ENCODE results near the gene GZF1.

The GZF1 gene

DNA sequence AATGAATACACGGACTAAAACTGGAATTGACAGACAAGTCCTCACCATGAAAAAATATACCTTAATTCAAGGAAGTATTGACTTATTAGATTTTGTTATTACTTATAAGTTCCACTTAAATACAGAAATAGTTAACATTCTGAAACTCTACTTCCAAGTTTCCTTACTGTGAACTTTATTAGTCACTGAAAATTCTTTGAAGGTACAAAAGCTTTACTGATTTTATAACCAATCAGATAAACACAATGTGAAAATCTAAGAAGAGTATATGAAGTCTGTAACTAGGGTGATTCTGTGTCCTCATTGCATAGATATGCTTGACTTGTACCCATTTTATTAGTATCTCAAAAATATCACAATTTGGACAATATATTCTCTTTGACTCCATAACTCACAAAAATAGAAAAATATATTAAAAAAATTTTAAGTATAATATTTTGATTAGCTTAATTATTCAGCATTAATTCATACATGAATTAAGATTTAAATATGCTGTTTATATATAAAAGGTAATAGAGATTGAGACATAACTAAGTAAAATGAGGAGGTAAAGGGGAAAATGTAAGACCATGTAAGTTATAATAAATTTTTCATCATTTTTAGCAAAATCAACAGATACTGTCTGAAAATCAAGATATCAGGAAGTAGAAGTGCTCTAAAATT is 52.7 kb downstream of the GZF1 start:
- no peak overlapping the region for H3K9ac ChIP-seq (ENCODE audit: low read depth, low read length)
- H3K9me3 ChIP-seq (ENCODE audit: insufficient read depth, low read depth, low read length): no peaks in the 10 kb centered on the region
- no peak overlapping the region for H3K4me3 ChIP-seq (ENCODE audit: low read length)
- H3K27ac ChIP-seq (ENCODE audit: low read length): no peak overlapping the region
- no peaks in the 10 kb centered on the region for H3K27me3 ChIP-seq (ENCODE audit: insufficient read depth, low read length)
- peaks cover 10% of the 10 kb centered on the region; the same call in 1 of the 2 replicates for H3K4me1 ChIP-seq (ENCODE audit: insufficient read depth, low read length)
- H3K36me3 ChIP-seq (ENCODE audit: insufficient read depth, low read depth, low read length): no peaks in the 10 kb centered on the region

- H3K36me3 ChIP-seq (ENCODE audit: insufficient read depth, low read depth, low read length): no peaks in the 10 kb centered on the region
- H3K9ac ChIP-seq (ENCODE audit: low read depth, low read length): no peak overlapping the region
- H3K27ac ChIP-seq (ENCODE audit: low read length): no peak overlapping the region
- H3K9me3 ChIP-seq (ENCODE audit: insufficient read depth, low read depth, low read length): no peaks in the 10 kb centered on the region
- H3K4me3 ChIP-seq (ENCODE audit: low read length): no peak overlapping the region
- no peaks in the 10 kb centered on the region for H3K27me3 ChIP-seq (ENCODE audit: insufficient read depth, low read length)
- peaks cover 10% of the 10 kb centered on the region; the same call in 1 of the 2 replicates for H3K4me1 ChIP-seq (ENCODE audit: insufficient read depth, low read length)
Observed at GRCh38 chr20:23415555-23415954, 53.6 kb downstream of the GZF1 start.

DNA sequence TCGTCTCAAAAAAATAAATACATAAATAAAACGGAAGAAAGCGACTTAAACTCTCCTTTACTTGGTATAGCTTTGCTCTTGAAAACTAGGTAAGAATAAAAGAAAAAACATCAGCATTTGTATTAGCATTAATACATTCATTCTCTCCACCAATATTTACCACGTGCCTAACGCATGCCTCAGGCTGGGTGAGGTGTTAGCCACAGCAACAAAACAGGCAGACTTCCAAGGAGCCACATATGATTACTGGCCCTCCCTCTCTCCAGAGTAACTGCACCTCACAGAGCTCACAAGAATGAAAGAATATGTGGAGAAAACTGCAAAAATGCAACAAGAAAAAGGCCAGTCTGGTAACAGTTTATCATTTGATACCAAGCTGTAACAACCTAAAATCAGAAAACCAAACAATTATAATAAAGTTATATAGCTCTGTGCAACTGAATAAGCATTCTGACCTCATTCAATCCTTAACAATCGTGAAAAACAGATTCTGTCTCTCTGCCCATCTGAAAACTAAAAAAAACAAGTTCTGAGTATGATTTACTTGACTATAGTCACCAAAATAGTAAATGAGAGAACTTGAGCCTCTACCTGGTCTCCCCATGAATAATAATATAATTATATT is 54.1 kb downstream of the GZF1 start:
- Histone ChIP-seq H3K27me3 (ENCODE audit: insufficient read depth, low read length) (no peaks in the 10 kb centered on the region), H3K36me3 (ENCODE audit: insufficient read depth, low read depth, low read length) (no peaks in the 10 kb centered on the region), H3K9ac (ENCODE audit: low read depth, low read length) (no peak overlapping the region), H3K27ac (ENCODE audit: low read length) (no peak overlapping the region), H3K9me3 (ENCODE audit: insufficient read depth, low read depth, low read length) (no peaks in the 10 kb centered on the region), H3K4me1 (ENCODE audit: insufficient read depth, low read length) (peaks cover 10% of the 10 kb centered on the region; the same call in 1 of the 2 replicates), H3K4me3 (ENCODE audit: low read length) (no peak overlapping the region)

- no peak overlapping the region for H3K9ac ChIP-seq (ENCODE audit: low read depth, low read length)
- peaks cover 8% of the 10 kb centered on the region; the same call in 1 of the 2 replicates for H3K4me1 ChIP-seq (ENCODE audit: insufficient read depth, low read length)
- H3K27me3 ChIP-seq (ENCODE audit: insufficient read depth, low read length): no peaks in the 10 kb centered on the region
- H3K4me3 ChIP-seq (ENCODE audit: low read length): no peak overlapping the region
- H3K27ac ChIP-seq (ENCODE audit: low read length): no peak overlapping the region
- no peaks in the 10 kb centered on the region for H3K9me3 ChIP-seq (ENCODE audit: insufficient read depth, low read depth, low read length)
- no peaks in the 10 kb centered on the region for H3K36me3 ChIP-seq (ENCODE audit: insufficient read depth, low read depth, low read length)
Observed at GRCh38 chr20:23417861-23418260, 55.9 kb downstream of the GZF1 start.

DNA sequence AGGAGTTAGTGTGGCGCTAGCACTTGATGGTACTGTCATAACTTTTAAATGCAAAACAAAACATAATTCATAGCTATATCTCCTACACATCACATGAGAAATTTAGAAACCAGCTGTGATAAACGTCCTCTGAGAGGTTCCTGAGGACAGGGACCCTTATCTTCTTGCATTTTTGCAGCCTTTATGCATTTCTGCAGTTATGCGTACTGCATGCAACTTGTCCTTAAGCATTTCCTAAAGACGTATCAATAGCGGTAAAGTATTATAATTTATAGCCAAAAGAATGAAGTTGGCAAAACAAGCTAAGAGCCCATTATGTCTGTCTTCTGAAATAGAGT is 57.6 kb downstream of the GZF1 start:
- Histone ChIP-seq H3K27me3 (ENCODE audit: insufficient read depth, low read length) (no peaks in the 10 kb centered on the region), H3K9me3 (ENCODE audit: insufficient read depth, low read depth, low read length) (no peaks in the 10 kb centered on the region), H3K4me3 (ENCODE audit: low read length) (peak overlapping the region; percentile 80), H3K36me3 (ENCODE audit: insufficient read depth, low read depth, low read length) (no peaks in the 10 kb centered on the region), H3K9ac (ENCODE audit: low read depth, low read length) (no peak overlapping the region), H3K27ac (ENCODE audit: low read length) (no peak overlapping the region), H3K4me1 (ENCODE audit: insufficient read depth, low read length) (peaks cover 8% of the 10 kb centered on the region; the same call in 1 of the 2 replicates)

DNA sequence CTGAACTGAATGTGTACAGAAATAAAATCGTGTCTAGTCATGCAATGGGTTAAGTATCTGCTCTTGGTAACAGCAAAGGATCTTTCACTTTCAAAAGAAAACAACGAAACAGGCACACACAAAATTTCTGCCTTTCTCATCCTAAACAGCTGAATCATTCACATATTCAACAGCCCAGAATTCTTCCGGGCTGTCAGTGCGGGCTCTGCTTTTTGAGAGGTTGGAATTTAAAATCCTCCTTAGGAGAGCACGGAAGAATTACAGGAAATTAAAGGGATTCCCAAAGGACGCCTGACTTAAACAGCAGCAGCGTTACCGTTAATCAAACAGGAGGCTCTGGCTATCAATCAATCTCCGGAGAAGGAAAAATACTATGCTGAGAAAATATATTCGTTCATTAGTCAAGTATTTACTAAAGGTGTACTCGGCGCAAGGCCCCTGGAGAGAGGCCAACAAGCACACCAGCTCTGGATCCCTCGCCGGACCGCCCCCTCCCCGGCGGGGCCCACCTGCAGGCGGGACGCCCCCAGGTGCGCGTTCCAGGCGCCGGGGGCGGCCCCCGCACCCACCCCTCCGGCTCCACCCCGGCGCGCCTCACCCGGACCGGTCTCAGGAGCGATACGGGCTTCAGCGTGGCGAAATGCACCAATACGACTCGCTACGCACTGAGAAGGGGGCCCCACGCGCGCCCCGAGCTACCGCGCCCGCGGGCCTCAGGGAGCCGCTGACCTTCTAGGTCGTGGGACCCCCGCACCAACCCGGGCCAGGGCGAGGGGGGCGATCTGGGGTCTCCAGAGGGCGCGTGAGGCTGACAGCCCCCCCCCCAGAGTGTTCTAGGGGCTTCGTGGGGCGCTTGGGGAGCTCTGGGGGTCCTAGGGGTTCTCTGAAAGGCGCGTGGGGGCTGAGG is 58.3 kb downstream of the GZF1 start:
- no peak overlapping the region for H3K27ac ChIP-seq (ENCODE audit: low read length)
- no peaks in the 10 kb centered on the region for H3K36me3 ChIP-seq (ENCODE audit: insufficient read depth, low read depth, low read length)
- H3K9ac ChIP-seq (ENCODE audit: low read depth, low read length): peak overlapping the region; percentile 76; the same call in 1 of the 2 replicates
- no peaks in the 10 kb centered on the region for H3K27me3 ChIP-seq (ENCODE audit: insufficient read depth, low read length)
- no peaks in the 10 kb centered on the region for H3K9me3 ChIP-seq (ENCODE audit: insufficient read depth, low read depth, low read length)
- peaks cover 8% of the 10 kb centered on the region; the same call in 1 of the 2 replicates for H3K4me1 ChIP-seq (ENCODE audit: insufficient read depth, low read length)
- H3K4me3 ChIP-seq (ENCODE audit: low read length): peak overlapping the region; percentile 80

GRCh38 chr20:23420943-23421931 is 59.3 kb downstream of the GZF1 start, which contains the start of gene NAPB:
TSS of gene NAPB (minus strand) at chr20:23421488. CDS start at chr20:23421402, 86 bp downstream.
- H3K4me1 ChIP-seq (ENCODE audit: insufficient read depth, low read length): peaks cover 8% of the 10 kb centered on the region; the same call in 1 of the 2 replicates
- H3K36me3 ChIP-seq (ENCODE audit: insufficient read depth, low read depth, low read length): no peaks in the 10 kb centered on the region
- no peaks in the 10 kb centered on the region for H3K27me3 ChIP-seq (ENCODE audit: insufficient read depth, low read length)
- no peak within 1 kb of the TSS for H3K27ac ChIP-seq (ENCODE audit: low read length)
- H3K9ac ChIP-seq (ENCODE audit: low read depth, low read length): peak within 1 kb of the TSS; percentile 76; the same call in 1 of the 2 replicates
- H3K4me3 ChIP-seq (ENCODE audit: low read length): peak within 1 kb of the TSS; percentile 80
- no peaks in the 10 kb centered on the region for H3K9me3 ChIP-seq (ENCODE audit: insufficient read depth, low read depth, low read length)

Measured in iPS-20b (cell line).